ENCODE measurements around the gene SYPL1.

DNA sequence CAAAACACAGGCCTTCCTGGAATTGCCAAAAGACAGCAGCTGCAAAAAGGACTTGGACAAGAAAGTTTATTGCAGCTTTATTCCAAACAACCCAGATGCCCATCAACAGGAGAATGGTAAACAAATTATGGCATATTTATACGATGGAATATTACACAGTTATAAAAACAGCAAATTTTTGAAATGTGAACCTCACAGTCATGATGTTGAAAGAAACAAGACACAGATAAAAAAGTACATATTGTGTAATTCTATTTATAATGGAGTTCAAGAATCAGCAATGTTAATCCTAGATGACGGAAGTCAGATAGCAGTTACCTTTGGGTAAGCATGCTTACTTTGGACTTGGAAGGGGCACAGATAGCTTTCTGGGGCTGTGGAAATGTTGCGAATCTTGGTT is 44.4 kb downstream of the SYPL1 start:
- TF ChIP-seq, protein P1, sequence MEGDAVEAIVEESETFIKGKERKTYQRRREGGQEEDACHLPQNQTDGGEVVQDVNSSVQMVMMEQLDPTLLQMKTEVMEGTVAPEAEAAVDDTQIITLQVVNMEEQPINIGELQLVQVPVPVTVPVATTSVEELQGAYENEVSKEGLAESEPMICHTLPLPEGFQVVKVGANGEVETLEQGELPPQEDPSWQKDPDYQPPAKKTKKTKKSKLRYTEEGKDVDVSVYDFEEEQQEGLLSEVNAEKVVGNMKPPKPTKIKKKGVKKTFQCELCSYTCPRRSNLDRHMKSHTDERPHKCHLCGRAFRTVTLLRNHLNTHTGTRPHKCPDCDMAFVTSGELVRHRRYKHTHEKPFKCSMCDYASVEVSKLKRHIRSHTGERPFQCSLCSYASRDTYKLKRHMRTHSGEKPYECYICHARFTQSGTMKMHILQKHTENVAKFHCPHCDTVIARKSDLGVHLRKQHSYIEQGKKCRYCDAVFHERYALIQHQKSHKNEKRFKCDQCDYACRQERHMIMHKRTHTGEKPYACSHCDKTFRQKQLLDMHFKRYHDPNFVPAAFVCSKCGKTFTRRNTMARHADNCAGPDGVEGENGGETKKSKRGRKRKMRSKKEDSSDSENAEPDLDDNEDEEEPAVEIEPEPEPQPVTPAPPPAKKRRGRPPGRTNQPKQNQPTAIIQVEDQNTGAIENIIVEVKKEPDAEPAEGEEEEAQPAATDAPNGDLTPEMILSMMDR (IDR thresholded peaks at IDR 0.05), result no peak
- no peak for TF ChIP-seq POLR2A (IDR thresholded peaks at IDR 0.05)

All from prostate gland (tissue), 2 donors.